ENCODE results near the gene PRR15L. TPM values are rescaled to one million over a fixed set of nuclear protein-coding genes. Genes with fewer than 3 reads are reported as not detected.

Gene PRR15L
- total RNA-seq, 1 donor from 2014 or later, result not detected

DNA sequence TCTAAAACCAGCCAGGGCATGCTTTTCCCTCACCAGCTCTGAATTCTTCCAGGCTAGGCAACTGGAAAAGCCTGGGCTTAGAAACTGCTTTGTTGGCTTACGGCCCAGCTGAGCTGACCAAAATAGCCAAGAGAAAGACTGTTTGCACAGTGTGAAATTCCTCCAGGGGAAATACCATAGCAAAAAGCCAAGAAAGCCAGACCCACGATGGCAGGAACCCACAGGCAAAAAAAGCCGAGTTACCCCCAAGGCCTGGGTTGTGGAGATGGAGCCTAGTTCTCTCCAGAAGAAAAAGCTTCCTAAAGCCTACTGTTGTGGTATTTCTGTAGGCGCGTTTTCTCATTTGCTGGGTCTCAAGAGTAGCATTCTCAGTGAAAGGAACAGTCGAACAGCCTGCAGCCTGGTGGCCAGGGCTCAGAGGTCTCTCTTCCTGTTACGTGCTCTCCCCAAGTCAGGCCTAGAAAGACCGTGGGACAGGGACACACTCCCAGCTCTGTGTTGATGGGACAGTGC, 52.4 kb downstream of the PRR15L start:
- DNase-seq (ENCODE audit: low read depth in 2 of 2), result peak; percentile 30 to 67

DNA sequence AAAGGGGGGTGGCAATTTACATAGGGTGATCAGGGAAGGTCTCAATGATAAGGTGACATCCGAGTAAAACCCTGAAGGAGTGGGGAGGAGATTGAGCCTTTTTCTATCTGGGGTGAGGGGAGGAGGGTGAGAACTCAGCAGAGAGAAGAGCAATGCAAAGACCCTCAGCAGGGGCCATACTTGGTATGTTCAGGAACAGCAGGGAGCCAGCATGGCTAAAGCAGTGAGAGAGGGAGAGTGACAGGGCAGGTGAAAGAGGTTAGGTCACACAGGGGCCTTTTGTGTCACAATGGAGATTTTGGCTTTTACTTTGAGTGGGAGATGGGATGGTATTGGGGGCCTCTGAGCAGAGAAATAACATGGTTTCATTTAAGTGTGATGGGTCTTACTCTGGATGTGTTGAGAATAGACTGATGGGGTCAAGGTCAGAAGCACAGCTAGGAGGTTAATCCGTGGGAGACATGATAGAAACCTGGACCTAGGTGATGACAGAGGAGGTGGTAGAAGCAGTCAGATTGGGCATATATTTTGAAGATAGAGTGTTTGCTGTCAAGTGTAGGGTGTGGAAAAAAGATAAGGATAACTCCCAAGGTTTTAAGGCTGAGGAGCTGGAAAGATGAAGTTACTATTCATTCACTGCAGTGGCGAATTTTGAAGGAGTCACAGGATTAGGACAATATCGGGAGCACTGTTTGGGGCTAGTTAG, 55.5 kb downstream of the PRR15L start:
- DNase-seq (ENCODE audit: low read depth in 2 of 2), result no peak

Other genes starting within 250 kb of the PRR15L start
- gene TBX21, start 224.6 kb downstream of the PRR15L start, total RNA-seq, result not detected in 2 replicates
- 4.6 and 6.3 TPM in 2 replicates for gene OSBPL7, start 136.1 kb downstream of the PRR15L start, total RNA-seq
- gene MRPL10, start 126.3 kb downstream of the PRR15L start, total RNA-seq, result 16.3 and 23.6 TPM in 2 replicates
- under 0.01 TPM in 2 replicates for gene LRRC46, start 126.2 kb downstream of the PRR15L start, total RNA-seq
- gene SCRN2, start 116.6 kb downstream of the PRR15L start, total RNA-seq, result 24.1 and 33.3 TPM in 2 replicates
- gene SP6, start 106.7 kb downstream of the PRR15L start, total RNA-seq, result 1.8 and 2.3 TPM in 2 replicates
- 0.77 and 2.9 TPM in 2 replicates for gene SP2, start 61.6 kb downstream of the PRR15L start, total RNA-seq
- 18.9 and 27.1 TPM in 2 replicates for gene PNPO, start 16.3 kb downstream of the PRR15L start, total RNA-seq
- gene CDK5RAP3, start 13.2 kb upstream of the PRR15L start, total RNA-seq, result 47.8 and 62.8 TPM in 2 replicates
- gene COPZ2, start 79.9 kb upstream of the PRR15L start, total RNA-seq, result 5.5 and 9.5 TPM in 2 replicates
- gene NFE2L1, start 90.5 kb upstream of the PRR15L start, total RNA-seq, result 69.3 and 109 TPM in 2 replicates
- 36.5 and 43.4 TPM in 2 replicates for gene CBX1, start 143.6 kb upstream of the PRR15L start, total RNA-seq
- 11.0 and 13.3 TPM in 2 replicates for gene SNX11, start 149.9 kb upstream of the PRR15L start, total RNA-seq